ENCODE data around the gene DLAT. TPM values are rescaled to one million over a fixed set of nuclear protein-coding genes. Genes with fewer than 3 reads are reported as not detected.

Gene DLAT
- total RNA-seq, 2 experiments from 2014 or later: 10.7 to 10.8 TPM

- peaks cover 34% of the 10 kb centered on the region for H3K27me3 Mint-ChIP-seq
- Histone ChIP-seq H3K4me3 (ENCODE audit: low read length) (peak overlapping the region; percentile 47), H3K27me3 (ENCODE audit: control insufficient read depth in 1 of 2, insufficient read depth in 2 of 2, low read length in 2 of 2) (peaks cover 14 to 16% of the 10 kb centered on the region in 2 experiments), H3K36me3 (ENCODE audit: insufficient read depth, low read length) (no peaks in the 10 kb centered on the region), H3K4me1 (ENCODE audit: insufficient read depth, low read length) (peaks cover 10% of the 10 kb centered on the region), H3K27ac (ENCODE audit: low read depth in 1 of 2, low read length in 2 of 2) (no peak overlapping the region), H3K9me3 (ENCODE audit: control insufficient read depth in 1 of 2, insufficient read depth in 1 of 2, low read length in 2 of 2) (peaks cover 0 to 8% of the 10 kb centered on the region in 2 experiments)
- TF ChIP-seq CTCF (IDR thresholded peaks at IDR 0.05): no peak
- POLR2A ChIA-PET: interaction anchor here (1.3 kb wide), 1 partner anchor 51 kb away, joined by 5 read pairs; no protein-coding TSS in a partner anchor
- H3K36me3 Mint-ChIP-seq (ENCODE audit: low read depth): no peaks in the 10 kb centered on the region
- ATAC-seq (ENCODE audit: poor library complexity) (peak; percentile 59), DNase-seq (peak in 5 of 14 experiments; percentile 3 to 35 (median 9))
- no peak overlapping the region for H3K27ac Mint-ChIP-seq
- CTCF ChIA-PET: no interaction called here
- intact Hi-C loops (cut with DNase I, micrococcal nuclease): no loop called here
- H3K9me3 Mint-ChIP-seq: no peaks in the 10 kb centered on the region
- peaks cover 10% of the 10 kb centered on the region for H3K4me1 Mint-ChIP-seq (ENCODE audit: low read depth)
- peak overlapping the region; percentile 73 for H3K4me3 Mint-ChIP-seq
Measured at GRCh38 chr11:111977146-111978027, 47.8 kb upstream of the DLAT start.

- ChIA-PET CTCF (interaction anchor here (1.4 kb wide), 1 partner anchor 47 kb away, joined by 3 read pairs; no protein-coding TSS in a partner anchor), POLR2A (interaction anchor here (1.3 kb wide), 1 partner anchor 51 kb away, joined by 5 read pairs; no protein-coding TSS in a partner anchor)
- Mint-ChIP-seq H3K4me1 (ENCODE audit: low read depth) (peaks cover 10% of the 10 kb centered on the region), H3K36me3 (ENCODE audit: low read depth) (no peaks in the 10 kb centered on the region), H3K27ac (no peak overlapping the region), H3K27me3 (peaks cover 34% of the 10 kb centered on the region), H3K4me3 (peak overlapping the region; percentile 73), H3K9me3 (no peaks in the 10 kb centered on the region)
- Histone ChIP-seq H3K36me3 (ENCODE audit: insufficient read depth, low read length) (no peaks in the 10 kb centered on the region), H3K4me1 (ENCODE audit: insufficient read depth, low read length) (peaks cover 10% of the 10 kb centered on the region), H3K9me3 (ENCODE audit: control insufficient read depth in 1 of 2, insufficient read depth in 1 of 2, low read length in 2 of 2) (peaks cover 0 to 8% of the 10 kb centered on the region in 2 experiments), H3K27me3 (ENCODE audit: control insufficient read depth in 1 of 2, insufficient read depth in 2 of 2, low read length in 2 of 2) (peaks cover 14 to 16% of the 10 kb centered on the region in 2 experiments), H3K4me3 (ENCODE audit: low read length) (no peak overlapping the region), H3K27ac (ENCODE audit: low read depth in 1 of 2, low read length in 2 of 2) (no peak overlapping the region)
- DNase-seq (no peak), ATAC-seq (ENCODE audit: poor library complexity) (no peak)
- intact Hi-C loops (cut with DNase I, micrococcal nuclease): no loop called here
- no peak for TF ChIP-seq CTCF (IDR thresholded peaks at IDR 0.05)
Measured at GRCh38 chr11:111978028-111978771, 47.0 kb upstream of the DLAT start.

GRCh38 chr11:111980062-111980461, 45.1 kb upstream of the DLAT start:
- peaks cover 14 to 16% of the 10 kb centered on the region in 2 experiments for H3K27me3 ChIP-seq (ENCODE audit: control insufficient read depth in 1 of 2, insufficient read depth in 2 of 2, low read length in 2 of 2)
- ChIA-PET POLR2A (no interaction called here), CTCF (interaction anchor here (1.1 kb wide), 1 partner anchor 48 kb away, joined by 5 read pairs; no protein-coding TSS in a partner anchor)
- no peak overlapping the region for H3K4me3 ChIP-seq (ENCODE audit: low read length)
- no peaks in the 10 kb centered on the region for H3K36me3 Mint-ChIP-seq (ENCODE audit: low read depth)
- no peak overlapping the region for H3K27ac ChIP-seq (ENCODE audit: low read depth in 1 of 2, low read length in 2 of 2)
- H3K27me3 Mint-ChIP-seq: peaks cover 34% of the 10 kb centered on the region
- DNase-seq (no peak), ATAC-seq (ENCODE audit: poor library complexity) (no peak)
- intact Hi-C loops (cut with DNase I, micrococcal nuclease): loop anchor here (2.0 to 10.0 kb wide), 3 partner anchors 101 to 415 kb away; partner anchors contain the start of genes CFAP68 (in 2 of the 2) and FDXACB1 (in 2 of the 2)
- peaks cover 0 to 8% of the 10 kb centered on the region in 2 experiments for H3K9me3 ChIP-seq (ENCODE audit: control insufficient read depth in 1 of 2, insufficient read depth in 1 of 2, low read length in 2 of 2)
- no peaks in the 10 kb centered on the region for H3K9me3 Mint-ChIP-seq
- H3K4me1 ChIP-seq (ENCODE audit: insufficient read depth, low read length): peaks cover 10% of the 10 kb centered on the region
- TF ChIP-seq CTCF (IDR thresholded peaks at IDR 0.05): no peak
- H3K4me1 Mint-ChIP-seq (ENCODE audit: low read depth): peaks cover 10% of the 10 kb centered on the region
- no peaks in the 10 kb centered on the region for H3K36me3 ChIP-seq (ENCODE audit: insufficient read depth, low read length)
- H3K27ac Mint-ChIP-seq: no peak overlapping the region
- H3K4me3 Mint-ChIP-seq: no peak overlapping the region

Measured in CD4-positive, alpha-beta T cell (primary cell).